B cell (primary cell): ENCODE results near the gene UBXN6. TPM values are rescaled to one million over a fixed set of nuclear protein-coding genes. Genes with fewer than 3 reads are reported as not detected.

ENCODE experiments used
- ATAC-seq: fragments of 200-7000 bp; cut with Tn5 transposase; one replicate; pipeline ENCODE4 v1.10.0; 2021; ENCODE audit warnings: low read depth, mild to moderate bottlenecking, moderate number of reproducible peaks, moderate library complexity
- CTCF ChIA-PET: fragments of 350-600 bp; sonication (Branson Sonifier 250); formaldehyde crosslinking; loops from one replicate; lab custom pipeline; 2021; ENCODE audit warnings: antibody characterized with exemption, inconsistent platforms; lab: Charles Lee
- POLR2A ChIA-PET: fragments of 350-600 bp; sonication (Branson Sonifier 250); formaldehyde crosslinking; loops from one replicate; lab custom pipeline; 2021; ENCODE audit warnings: antibody characterized with exemption; lab: Charles Lee
- DNase-seq: peaks from one replicate; pipeline ENCODE4 v3.0.0; 2013
- H2AFZ ChIP-seq: 2 replicates; pipeline ENCODE4 v1.6.1; 2012; ENCODE audit warnings: mild to moderate bottlenecking, low read depth, low read length; ENCODE audit not compliant: insufficient read depth, poor library complexity, severe bottlenecking
- H3K27ac ChIP-seq, 2 donors: 1 replicate in 1 of 2; 2 replicates in 1 of 2; pipeline ENCODE4 v1.5.1; 2012 to 2013; ENCODE audit warnings: low read length in 2 of 2, mild to moderate bottlenecking in 2 of 2, moderate library complexity in 1 of 2
- H3K27me3 ChIP-seq, 4 experiments: fragments of 200-600 bp in 1 of 4; sonication (generic) in 1 of 4; replicated peaks in 1 of 4; 1 replicate in 2 of 4; 2 replicates in 2 of 4; pipeline versions ENCODE4 v1.6.1 to v1.7.0; 2013 to 2016; ENCODE audit warnings: low read length in 3 of 4, mild to moderate bottlenecking in 2 of 4, mixed read lengths in 1 of 4, moderate library complexity in 1 of 4; ENCODE audit not compliant: insufficient read depth in 4 of 4, control insufficient read depth in 3 of 4; ENCODE audit errors: control extremely low read depth in 1 of 4
- H3K36me3 ChIP-seq, 2 experiments: replicated peaks in 1 of 2; 1 replicate in 1 of 2; 2 replicates in 1 of 2; pipeline versions ENCODE4 v1.6.1 to v1.7.1; 2013; ENCODE audit warnings: low read length in 1 of 2; ENCODE audit not compliant: insufficient read depth in 2 of 2, control insufficient read depth in 1 of 2; ENCODE audit errors: control extremely low read depth in 1 of 2, extremely low read depth in 1 of 2
- H3K4me1 ChIP-seq, 2 donors: fragments of 200-600 bp in 1 of 2; sonication (generic) in 1 of 2; 1 replicate in 1 of 2; 2 replicates in 1 of 2; pipeline versions ENCODE4 v1.5.1 to v1.6.1; 2013 to 2017; ENCODE audit warnings: low read length in 2 of 2; ENCODE audit not compliant: control insufficient read depth in 2 of 2, insufficient read depth in 2 of 2
- H3K4me2 ChIP-seq: replicated peaks from 2 replicates; pipeline ENCODE3; 2012; ENCODE audit warnings: mild to moderate bottlenecking, low read depth, low read length; ENCODE audit not compliant: poor library complexity, severe bottlenecking
- H3K4me3 ChIP-seq, 5 experiments: fragments of 200-600 bp in 1 of 5; sonication (generic) in 1 of 5; 1 replicate in 3 of 5; 2 replicates in 2 of 5; pipeline versions ENCODE4 v1.5.1 to v1.7.0; 2011 to 2016; ENCODE audit warnings: low read length in 4 of 5, mild to moderate bottlenecking in 4 of 5, low read depth in 2 of 5, control low read depth in 1 of 5, moderate library complexity in 1 of 5; ENCODE audit not compliant: insufficient read depth in 1 of 5; ENCODE audit errors: control extremely low read depth in 1 of 5, extremely low read depth in 1 of 5
- H3K79me2 ChIP-seq: fragments of 200-600 bp; sonication (generic); one replicate; pipeline ENCODE4 v1.6.0; 2016; ENCODE audit warnings: low read length; ENCODE audit not compliant: control insufficient read depth, insufficient read depth
- H3K9ac ChIP-seq: fragments of 200-600 bp; sonication (generic); 2 replicates; pipeline ENCODE4 v1.6.1; 2017; ENCODE audit warnings: mild to moderate bottlenecking, low read length, moderate library complexity
- H3K9me3 ChIP-seq, 3 donors: one replicate each; pipeline versions ENCODE4 v1.6.1 to v1.7.1; 2013; ENCODE audit warnings: low read length in 2 of 3; ENCODE audit not compliant: control insufficient read depth in 2 of 3, insufficient read depth in 1 of 3; ENCODE audit errors: control extremely low read depth in 1 of 3
- H4K20me1 ChIP-seq: 2 replicates; pipeline ENCODE4 v1.6.0; 2012; ENCODE audit warnings: mild to moderate bottlenecking, low read length; ENCODE audit not compliant: insufficient read depth, control insufficient read depth, poor library complexity, severe bottlenecking
- H3K27ac Mint-ChIP-seq: one replicate; pipeline ENCODE4 v1.8.0; 2021; ENCODE audit warnings: mixed read lengths
- H3K27me3 Mint-ChIP-seq: one replicate; pipeline ENCODE4 v1.8.0; 2021; ENCODE audit warnings: mixed read lengths
- H3K4me1 Mint-ChIP-seq: one replicate; pipeline ENCODE4 v1.8.0; 2021; ENCODE audit warnings: mixed read lengths
- H3K4me3 Mint-ChIP-seq: one replicate; pipeline ENCODE4 v1.8.0; 2021; ENCODE audit warnings: mixed read lengths
- H3K9me3 Mint-ChIP-seq: one replicate; pipeline ENCODE4 v1.8.0; 2022; ENCODE audit warnings: mixed read lengths; ENCODE audit not compliant: insufficient read depth
- CTCF ChIP-seq: fragments of 200-600 bp; IDR thresholded peaks from one replicate; pipeline ENCODE4 v1.8.0; 2022; ENCODE audit warnings: antibody characterized with exemption, mild to moderate bottlenecking
- EZH2 ChIP-seq: IDR thresholded peaks from 2 replicates; pipeline ENCODE4 v1.6.1; 2012; ENCODE audit warnings: borderline replicate concordance, low read depth, mild to moderate bottlenecking, moderate library complexity, low read length; ENCODE audit not compliant: insufficient read depth, poor library complexity, severe bottlenecking
- WGBS: methylation state at CpG from one replicate; pipeline ENCODE4 v1.1.5; 2013; ENCODE audit warnings: missing lambda C conversion rate; ENCODE audit not compliant: insufficient coverage; 5-methylcytosine and 5-hydroxymethylcytosine counted together
- intact Hi-C: fragments of 100-400 bp; cut with micrococcal nuclease; formaldehyde crosslinking; loops from one replicate; pipeline ENCODE4 v1.10.0; 2022
- polyA plus RNA-seq: library from polyadenylated mRNA; depleted of rRNA; stranded (reverse); fragments of >200 nt; gene quantifications from 2 replicates; pipeline ENCODE4 v1.2.3, GENCODE V29; 2012
- total RNA-seq, 2 donors: library from RNA; stranded (reverse); fragments of 120-200 nt in 1 of 2; gene quantifications; 1 replicate in 1 of 2; 2 replicates in 1 of 2; pipeline versions ENCODE4 v1.2.3 to v1.2.4, GENCODE V29; 2013 to 2022

Gene UBXN6
- total and polyA plus RNA-seq, 2 donors (not counting 1 experiment from before 2014, with no cell fraction given): 75.8 to 76.6 TPM

GRCh38 chr19:4507150-4507452 lies 49.5 kb upstream of the UBXN6 start:
- H3K27ac Mint-ChIP-seq: no peak overlapping the region
- DNase-seq: no peak
- intact Hi-C loops: no loop called here
- Histone ChIP-seq H3K4me1 (no peaks in the 10 kb centered on the region), H3K27me3 (no peaks in the 10 kb centered on the region), H2AFZ (no peak overlapping the region), H3K4me2 (no peak overlapping the region), H4K20me1 (no peaks in the 10 kb centered on the region), H3K4me3 (no peak overlapping the region), H3K9ac (no peak overlapping the region), H3K9me3 (peaks cover 0 to 16% (median 0%) of the 10 kb centered on the region in 3 donors), H3K79me2 (no peaks in the 10 kb centered on the region), H3K27ac (no peak overlapping the region), H3K36me3 (peaks cover 0 to 4% of the 10 kb centered on the region in 2 experiments)
- CTCF ChIA-PET: no interaction called here
- POLR2A ChIA-PET: no interaction called here
- no peaks in the 10 kb centered on the region for H3K4me1 Mint-ChIP-seq
- no peak overlapping the region for H3K4me3 Mint-ChIP-seq
- H3K9me3 Mint-ChIP-seq: no peaks in the 10 kb centered on the region
- H3K27me3 Mint-ChIP-seq: no peaks in the 10 kb centered on the region
- no peak for TF ChIP-seq EZH2
- TF ChIP-seq CTCF: no peak
- 95% methylated on average over 9 of the region's 12 CpGs for WGBS
- no peak for ATAC-seq

- TF ChIP-seq CTCF (no peak), EZH2 (no peak)
- H3K4me3 ChIP-seq: no peak overlapping the region
- H3K79me2 ChIP-seq: no peaks in the 10 kb centered on the region
- Mint-ChIP-seq H3K4me1 (no peaks in the 10 kb centered on the region), H3K4me3 (no peak overlapping the region), H3K9me3 (no peaks in the 10 kb centered on the region), H3K27me3 (no peaks in the 10 kb centered on the region), H3K27ac (no peak overlapping the region)
- no peaks in the 10 kb centered on the region for H3K27me3 ChIP-seq
- no peaks in the 10 kb centered on the region for H4K20me1 ChIP-seq
- H3K9ac ChIP-seq: no peak overlapping the region
- ATAC-seq (no peak), DNase-seq (no peak)
- no peaks in the 10 kb centered on the region for H3K4me1 ChIP-seq
- H2AFZ ChIP-seq: no peak overlapping the region
- ChIA-PET CTCF (no interaction called here), POLR2A (no interaction called here)
- intact Hi-C loops: no loop called here
- no peak overlapping the region for H3K4me2 ChIP-seq
- WGBS: 93% methylated on average over 17 of the region's 17 CpGs
- no peak overlapping the region for H3K27ac ChIP-seq
- peaks cover 0 to 16% (median 0%) of the 10 kb centered on the region in 3 donors for H3K9me3 ChIP-seq
- H3K36me3 ChIP-seq: peaks cover 0 to 4% of the 10 kb centered on the region in 2 experiments
Measured at GRCh38 chr19:4506449-4507149, 49.0 kb upstream of the UBXN6 start.
